SK-N-MC (cell line): Measurements from ENCODE around the gene PREX1.
"Not testable (repeated sequence)": the region's sequence is repeated elsewhere in the genome, so short reads cannot be mapped to it uniquely, and the experiment has no call there.

Source experiments
- EZH2 ChIP-seq: fragments of 200-600 bp; sonication (generic); IDR thresholded peaks from one replicate; pipeline ENCODE4 v1.6.1; 2017; ENCODE audit warnings: antibody characterized with exemption
- FOXP2 ChIP-seq: optimal IDR thresholded peaks from 2 replicates; pipeline ENCODE3; 2011; ENCODE audit warnings: mild to moderate bottlenecking, moderate library complexity; ENCODE audit not compliant: insufficient read depth; ENCODE audit errors: extremely low read length, control extremely low read depth

DNA sequence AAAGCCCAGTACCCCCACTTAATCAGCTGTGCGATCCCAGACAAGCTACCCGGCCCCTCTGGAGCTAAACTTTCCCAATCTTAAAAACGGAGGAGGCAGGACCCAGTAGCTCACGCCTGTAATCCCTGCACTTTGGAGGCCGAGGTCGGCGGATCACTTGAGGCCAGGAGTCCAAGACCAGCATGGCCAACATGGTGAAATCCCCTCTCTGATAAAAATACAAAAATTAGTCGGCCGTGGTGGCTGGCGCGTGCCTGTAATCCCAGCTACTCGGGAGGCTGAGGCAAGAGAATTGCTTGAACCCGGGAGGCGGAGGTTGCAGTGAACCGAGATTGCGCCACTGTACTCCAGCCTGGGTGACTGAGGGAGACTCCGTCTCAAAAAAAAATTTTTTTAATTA lies 1.3 kb downstream of the PREX1 start:
- TF ChIP-seq EZH2, FOXP2: not testable (repeated sequence)
